ENCODE results near the gene YWHAG.
"Not testable (repeated sequence)": the region's sequence is repeated elsewhere in the genome, so short reads cannot be mapped to it uniquely, and the experiment has no call there.

YWHAG gene

DNA sequence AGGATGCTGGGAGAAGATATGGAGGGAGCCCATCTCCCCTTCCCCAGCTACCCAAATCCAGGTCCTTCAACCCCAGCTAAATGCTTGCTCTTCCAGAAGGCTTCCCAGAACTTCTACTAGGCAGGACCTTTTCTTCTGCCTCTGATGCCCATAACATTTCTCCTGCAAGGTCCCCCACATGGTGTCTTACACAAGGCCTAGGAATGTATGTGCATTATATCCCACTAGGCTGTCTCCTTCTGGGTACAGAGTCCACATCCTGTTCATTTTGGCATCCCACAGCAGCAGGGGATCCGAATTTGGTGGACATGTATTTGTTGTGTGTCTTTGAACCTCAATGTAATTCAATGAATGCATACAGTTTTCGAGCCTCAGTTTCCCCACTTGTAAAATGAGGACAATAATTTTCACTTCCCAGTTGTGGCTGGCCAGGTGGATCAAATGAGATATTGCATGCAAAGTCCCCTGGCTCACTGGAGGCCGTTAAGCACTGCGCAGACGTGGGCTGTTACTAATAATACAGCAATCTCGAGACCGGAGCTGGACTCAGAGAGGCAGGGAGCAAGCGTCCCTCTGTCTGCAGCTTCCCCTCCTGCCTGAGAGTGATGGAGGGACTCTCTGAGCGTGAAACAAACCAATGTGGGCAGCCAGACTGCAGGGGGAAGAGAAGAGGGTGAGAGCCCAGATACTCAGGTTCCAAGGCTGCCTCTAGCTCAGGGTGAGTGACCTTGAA, 18.6 kb upstream of the YWHAG start:
- no peak for DNase-seq (ENCODE audit: low read depth)

DNA sequence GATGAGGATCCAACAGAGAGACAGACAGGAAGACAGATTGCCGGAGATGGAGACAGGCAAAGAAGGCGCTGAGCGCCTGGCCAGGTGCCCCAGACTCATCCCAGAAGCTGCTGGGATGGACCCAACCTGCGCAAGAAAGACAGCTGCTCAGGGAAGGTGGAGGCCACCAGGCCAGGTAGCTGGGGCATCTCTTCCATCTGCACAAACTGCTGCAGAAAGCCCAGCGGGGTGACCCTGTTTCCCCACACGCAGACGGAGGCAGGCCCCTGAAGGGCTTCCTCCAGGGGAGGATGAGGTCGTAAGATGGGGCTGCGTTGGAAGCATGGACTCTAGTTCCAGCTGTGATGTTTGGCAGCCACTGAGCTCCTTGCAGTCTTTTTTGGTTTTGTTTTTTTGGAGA, 16.5 kb upstream of the YWHAG start:
- no peak for DNase-seq (ENCODE audit: low read depth)

GRCh38 chr7:76372984-76373833, 14.4 kb upstream of the YWHAG start:
- DNase-seq (ENCODE audit: low read depth), result no peak

DNA sequence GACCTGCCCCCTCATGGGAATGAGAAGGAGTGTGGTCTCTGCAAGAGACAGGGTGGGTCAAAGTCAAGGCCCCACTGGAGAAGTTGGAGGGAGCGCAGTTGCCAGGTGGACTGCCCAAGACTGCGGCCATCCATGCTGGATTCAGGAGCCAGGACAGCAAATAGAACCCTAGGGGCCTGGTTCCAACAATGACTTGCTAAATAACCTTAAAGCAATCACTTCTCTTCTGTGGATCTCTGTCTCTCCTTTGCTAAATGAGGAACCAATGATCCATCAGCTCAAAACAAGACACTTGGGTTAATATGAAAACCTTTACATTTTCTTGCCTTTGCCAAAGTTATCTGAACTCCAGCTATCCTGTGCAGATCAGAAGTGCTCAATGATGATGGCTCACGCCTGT, 12.6 kb upstream of the YWHAG start:
- no peak for DNase-seq (ENCODE audit: low read depth)

DNA sequence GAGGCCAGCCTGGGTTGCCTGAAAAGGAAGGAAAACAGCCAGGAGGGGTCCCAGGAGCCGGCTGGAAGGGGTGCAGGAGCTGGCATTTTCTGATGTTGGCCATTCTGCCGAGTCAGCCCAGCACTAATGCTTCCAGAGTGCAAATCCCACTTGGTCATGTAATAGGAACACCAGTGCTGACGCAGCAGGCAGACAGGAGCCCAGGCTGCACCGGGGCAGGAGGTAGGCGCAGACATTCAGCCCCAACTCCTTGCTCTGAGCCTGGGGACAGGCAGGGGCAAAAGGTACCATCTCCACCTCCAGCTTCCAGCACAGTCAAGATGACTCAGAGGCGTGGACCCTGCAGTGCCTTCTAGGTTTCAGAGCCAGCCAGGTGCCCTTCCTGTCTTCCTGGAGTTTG, 10.2 kb upstream of the YWHAG start:
- DNase-seq (ENCODE audit: low read depth), result no peak

DNA sequence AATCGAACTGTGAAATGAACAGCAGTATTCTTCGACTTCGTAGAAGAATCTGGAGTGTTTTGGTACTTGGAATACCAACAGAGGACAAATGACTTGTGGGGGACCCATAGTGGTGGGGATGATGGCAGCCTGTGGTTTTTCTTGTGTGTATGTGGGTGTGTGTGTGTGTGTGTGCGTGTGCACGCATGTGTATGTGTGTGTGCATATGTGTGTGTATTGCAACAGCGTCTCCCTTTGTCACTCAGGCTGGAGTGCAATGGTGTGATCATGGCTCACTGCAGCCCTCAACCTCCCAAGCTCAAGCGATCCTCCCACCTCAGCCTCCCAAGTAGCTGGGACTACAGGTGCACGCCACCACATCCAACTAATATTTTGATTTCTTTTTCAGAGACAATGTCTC, 9.4 kb upstream of the YWHAG start:
- no peak for DNase-seq (ENCODE audit: low read depth)

- DNase-seq (ENCODE audit: low read depth), result no peak
These were observed 5.4 kb upstream of the YWHAG start for GRCh38 chr7:76364198-76364584.

GRCh38 chr7:76363754-76364153, 5.0 kb upstream of the YWHAG start:
- not testable (repeated sequence) for DNase-seq (ENCODE audit: low read depth)

- DNase-seq (ENCODE audit: low read depth), result no peak
These were observed 1.3 kb upstream of the YWHAG start for GRCh38 chr7:76359978-76360638.

GRCh38 chr7:76359111-76359977, 553 bp upstream of the YWHAG start:
- DNase-seq (ENCODE audit: low read depth), result peak; percentile 96

GRCh38 chr7:76358011-76358480, 745 bp downstream of the YWHAG start:
- no peak for DNase-seq (ENCODE audit: low read depth)

- no peak for DNase-seq (ENCODE audit: low read depth)
These were observed 1.2 kb downstream of the YWHAG start for GRCh38 chr7:76357475-76358010.

- DNase-seq (ENCODE audit: low read depth), result no peak
These were observed 2.0 kb downstream of the YWHAG start for GRCh38 chr7:76356823-76357222.

DNA sequence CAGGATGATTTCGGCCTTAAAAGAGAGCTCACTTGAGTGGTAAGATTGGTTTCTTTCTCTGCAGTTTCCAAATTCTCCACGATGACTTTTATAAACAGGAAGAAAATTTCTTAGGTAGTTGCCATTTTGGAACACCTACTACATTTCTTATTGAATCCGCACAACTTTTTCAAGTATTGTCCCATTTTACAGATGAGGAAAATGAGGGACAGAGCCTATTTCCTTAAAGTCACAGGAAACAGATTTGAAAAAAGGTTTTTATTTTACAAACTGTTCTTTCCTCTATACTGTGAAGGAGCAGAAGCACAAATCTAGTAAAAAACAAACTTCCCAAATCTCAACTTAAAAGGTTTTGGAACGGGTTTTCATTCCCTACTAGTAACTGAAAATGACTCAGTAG, 2.7 kb downstream of the YWHAG start:
- no peak for DNase-seq (ENCODE audit: low read depth)

DNA sequence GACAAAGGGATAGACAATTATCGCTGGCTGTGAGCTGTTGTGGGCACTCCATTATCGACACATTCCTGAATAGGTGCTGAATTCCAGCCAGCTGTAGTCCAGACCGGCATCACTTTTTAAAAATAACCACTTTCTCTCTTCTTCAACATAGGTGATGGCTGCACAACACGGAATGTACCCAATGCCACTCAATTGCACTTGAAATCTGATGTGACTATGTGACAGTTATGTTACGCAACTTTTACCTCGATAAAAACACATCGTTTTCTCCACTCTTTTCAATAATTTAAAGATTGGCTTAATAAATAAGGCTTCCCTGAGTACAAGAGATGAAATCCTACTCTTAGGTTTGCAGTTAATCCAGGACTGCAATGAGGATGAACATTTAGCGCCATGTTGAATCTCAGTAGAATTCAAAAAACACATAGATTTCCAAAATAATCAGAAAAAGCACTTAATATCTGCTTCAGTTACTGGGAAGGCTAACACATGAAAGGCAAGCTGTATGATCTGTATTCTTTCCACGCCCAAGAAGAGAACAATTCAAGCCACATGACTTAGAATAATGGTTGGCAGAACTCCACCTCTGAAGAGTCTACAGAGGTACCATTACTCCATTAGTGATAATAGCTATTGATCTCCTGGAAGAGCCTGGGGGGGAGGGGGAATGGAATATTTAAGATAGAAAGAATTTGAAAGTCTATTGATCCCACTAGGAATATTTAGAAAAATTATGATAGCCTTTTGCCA, 3.6 kb downstream of the YWHAG start:
- no peak for DNase-seq (ENCODE audit: low read depth)

DNA sequence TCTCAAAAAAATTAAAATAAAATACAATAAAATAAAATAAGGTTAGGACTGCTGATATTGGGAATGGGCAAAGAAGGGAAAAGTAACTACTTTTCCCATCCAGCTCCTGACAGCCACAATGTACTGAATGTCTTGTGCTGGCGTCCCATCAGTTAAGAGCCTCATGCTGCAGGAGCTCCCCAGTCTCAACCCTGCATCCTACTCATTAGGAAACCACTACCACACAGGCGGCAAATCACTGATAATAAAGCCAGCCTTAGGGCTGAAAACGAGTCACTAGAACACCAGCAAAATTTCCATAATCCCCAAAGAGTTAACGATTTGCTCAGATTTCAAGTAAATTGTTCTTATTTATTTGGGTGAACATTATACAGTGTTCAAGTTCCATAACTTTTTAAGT, 4.3 kb downstream of the YWHAG start:
- DNase-seq (ENCODE audit: low read depth), result no peak

DNA sequence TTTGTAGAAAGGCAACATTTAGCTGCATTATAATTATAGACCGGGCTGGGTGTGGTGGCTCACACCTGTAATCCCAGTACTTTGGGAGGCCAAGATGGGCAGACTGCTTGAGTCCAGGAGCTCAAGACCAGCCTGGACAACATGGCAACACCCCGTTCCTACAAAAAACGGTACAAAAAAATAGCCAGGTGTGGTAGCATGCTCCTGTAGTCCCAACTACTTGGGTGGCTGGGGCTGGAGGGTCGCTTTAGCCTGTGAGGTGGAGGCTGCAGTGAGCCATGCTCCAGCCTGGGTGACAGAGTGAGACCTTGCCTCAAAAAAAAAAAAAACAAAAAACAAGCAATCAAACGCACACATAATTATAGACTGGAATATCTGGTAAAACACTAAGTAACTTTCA, 5.0 kb downstream of the YWHAG start:
- no peak for DNase-seq (ENCODE audit: low read depth)

DNA sequence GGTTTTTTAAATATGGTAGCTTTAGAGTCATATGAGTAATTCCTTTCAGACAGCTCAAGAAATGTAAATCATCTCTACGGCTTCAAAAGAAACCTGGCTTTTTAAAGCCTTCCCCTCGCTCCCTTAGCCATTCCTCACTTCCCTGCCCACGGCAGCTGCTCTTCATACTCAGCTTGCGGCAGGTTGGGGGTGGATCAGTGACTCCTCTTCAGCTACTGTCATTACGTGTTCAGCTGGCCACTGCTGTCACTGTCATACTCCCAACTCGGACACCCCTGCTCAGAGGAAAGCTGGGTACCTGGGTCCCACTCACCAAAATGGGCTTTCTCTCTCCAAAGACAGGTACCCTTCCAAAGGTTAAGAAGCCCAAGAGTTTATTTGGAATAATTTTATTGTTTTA, 6.6 kb downstream of the YWHAG start:
- no peak for DNase-seq (ENCODE audit: low read depth)

DNA sequence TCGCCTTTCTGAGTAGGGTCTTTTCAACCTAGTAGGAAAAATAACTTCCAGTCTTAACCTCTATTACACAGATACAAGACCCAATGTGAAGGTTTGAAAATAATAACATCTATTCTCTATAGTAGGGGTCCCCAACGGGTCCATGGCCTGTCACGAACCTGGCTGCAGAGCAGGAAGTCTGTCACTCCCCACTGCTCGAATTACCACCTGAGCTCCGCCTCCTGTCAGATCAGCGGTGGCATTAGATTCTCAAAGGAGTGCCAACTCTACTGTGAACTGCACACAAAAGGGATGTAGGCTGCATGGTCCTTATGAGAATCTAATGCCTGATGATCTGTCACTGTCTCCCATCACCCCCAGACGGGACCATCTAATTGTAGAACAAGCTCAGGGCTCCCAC, 7.4 kb downstream of the YWHAG start:
- DNase-seq (ENCODE audit: low read depth), result no peak

DNA sequence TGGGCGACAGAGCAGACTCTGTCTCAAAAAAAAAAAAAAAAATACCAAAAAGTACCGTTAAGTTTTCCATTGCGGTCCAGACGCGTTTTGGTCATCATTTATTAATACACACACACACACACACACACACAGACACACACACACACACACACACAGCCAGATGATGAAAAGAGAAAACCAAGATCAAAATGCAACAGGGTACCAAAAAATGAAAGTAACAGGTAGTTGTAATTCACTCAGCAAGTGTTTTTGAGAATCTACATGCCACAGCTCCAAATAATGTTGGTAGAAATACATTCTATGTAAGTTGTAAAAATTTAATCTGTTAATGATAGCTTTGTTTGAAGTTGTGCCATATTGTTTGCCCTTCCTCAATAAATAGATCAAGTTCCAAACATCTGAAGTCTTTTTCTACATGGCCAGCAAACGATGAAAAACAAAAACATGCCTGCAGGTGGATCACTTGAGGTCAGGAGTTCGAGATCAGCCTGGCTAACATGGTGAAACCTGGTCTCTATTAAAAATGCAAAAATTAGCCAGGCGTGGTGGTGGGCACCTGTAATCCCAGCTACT, 9.4 kb downstream of the YWHAG start:
- no peak for DNase-seq (ENCODE audit: low read depth)

DNA sequence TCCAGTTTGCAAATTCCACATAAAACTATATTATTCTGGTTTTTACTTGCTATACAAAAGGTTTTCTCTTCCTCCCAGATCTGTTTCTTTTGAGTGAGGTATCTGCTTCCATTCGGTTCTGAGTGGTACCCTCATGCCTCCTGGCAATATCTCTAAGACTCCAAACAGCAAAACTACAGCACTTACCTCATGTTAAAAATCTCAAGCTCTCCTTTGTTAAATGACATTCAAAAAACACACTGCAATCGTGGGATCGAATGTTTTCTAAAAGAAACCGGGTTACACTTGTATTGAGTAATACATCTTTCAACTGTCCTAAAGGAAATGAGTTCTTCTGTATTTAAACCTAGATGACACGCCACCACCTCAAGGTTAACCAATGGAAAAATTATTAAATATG, 11.1 kb downstream of the YWHAG start:
- DNase-seq (ENCODE audit: low read depth), result no peak
